Measurements from ENCODE around the gene TMEM60. TPM values are rescaled to one million over a fixed set of nuclear protein-coding genes. Genes with fewer than 3 reads are reported as not detected.

Gene TMEM60
- total and polyA plus RNA-seq, 2 of the 8 experiments (the other 6 are each of a cell fraction or from before 2014, with no cell fraction given), result 22.1 to 29.2 TPM

GRCh38 chr7:77746824-77747165 is 51.4 kb downstream of the TMEM60 start:
- no peaks in the 10 kb centered on the region for H4K20me1 ChIP-seq (replicated peaks in 1 of 2; ENCODE audit: control insufficient read depth in 1 of 2, insufficient read depth in 2 of 2, low read length in 2 of 2)
- no peak overlapping the region for H4K91ac ChIP-seq (replicated peaks; ENCODE audit: insufficient read length, low read length)
- H3K4me3 ChIP-seq (ENCODE audit: extremely low read depth in 1 of 4, insufficient read depth in 2 of 4, low read depth in 3 of 4, low read length in 4 of 4), result no peak overlapping the region
- FAIRE-seq (no peak), DNase-seq (ENCODE audit: low read depth in 1 of 2, low spot score in 2 of 2) (no peak)
- no peak overlapping the region for H4K5ac ChIP-seq (ENCODE audit: insufficient read length, low read depth, low read length)
- H2AFZ ChIP-seq (ENCODE audit: low read length), result no peak overlapping the region
- ChIA-PET CTCF (ENCODE audit: partially characterized antibody) (interaction anchor here (1.1 to 2.5 kb wide), 4 partner anchors 10 to 95 kb away, joined by 3 to 11 read pairs (median 6); no protein-coding TSS in a partner anchor), POLR2A (ENCODE audit: partially characterized antibody) (interaction anchor here (1.1 kb wide), 1 partner anchor 10 kb away, joined by 5 read pairs; no protein-coding TSS in a partner anchor)
- H3K23ac ChIP-seq (ENCODE audit: insufficient read length), result no peak overlapping the region
- H2AK5ac ChIP-seq (ENCODE audit: low read depth, low read length), result no peak overlapping the region
- no peak overlapping the region for H3K18ac ChIP-seq (ENCODE audit: extremely low read depth, low read length)
- H2BK12ac ChIP-seq (ENCODE audit: low read depth, low read length), result no peak overlapping the region
- 87% methylated on average over 2 of the region's 2 CpGs; no CpG with 5 or more reads in 1 of the 2 experiments for WGBS, 2 experiments (ENCODE audit: extremely low coverage in 1 of 2, insufficient coverage in 1 of 2, insufficient read length in 1 of 2, insufficient replicate concordance in 2 of 2, low coverage in 1 of 2, low lambda C conversion rate in 2 of 2, missing lambda C conversion rate in 1 of 2)
- no peak overlapping the region for H3K56ac ChIP-seq (replicated peaks; ENCODE audit: insufficient read length, low read depth, low read length)
- no peak overlapping the region for H3K4ac ChIP-seq (replicated peaks; ENCODE audit: insufficient read length, low read depth, low read length)
- H2BK20ac ChIP-seq (ENCODE audit: low read length), result no peak overlapping the region
- no peak overlapping the region for H4K8ac ChIP-seq (ENCODE audit: extremely low read depth, insufficient read depth, low read length)
- no peaks in the 10 kb centered on the region for H3K4me1 ChIP-seq (replicated peaks in 1 of 4; ENCODE audit: control insufficient read depth in 3 of 4, insufficient read depth in 4 of 4, low read length in 3 of 4)
- no peak overlapping the region for H2BK5ac ChIP-seq (ENCODE audit: low read depth, low read length)
- no peak overlapping the region for H3K4me2 ChIP-seq (ENCODE audit: insufficient read depth in 1 of 2, low read depth in 2 of 2, low read length in 2 of 2)
- H3K23me2 ChIP-seq (ENCODE audit: low read depth, low read length), result no peaks in the 10 kb centered on the region
- H3K9ac ChIP-seq (replicated peaks in 1 of 4; ENCODE audit: extremely low read depth in 1 of 4, low read depth in 3 of 4, low read length in 3 of 4), result no peak overlapping the region
- no peaks in the 10 kb centered on the region for H3K27me3 ChIP-seq (replicated peaks in 1 of 4; ENCODE audit: control insufficient read depth in 3 of 4, extremely low read depth in 1 of 4, insufficient read depth in 3 of 4, low read length in 3 of 4)
- peaks cover 0 to 5% of the 10 kb centered on the region in 2 experiments; a peak in 1 of 4 replicates for H3K79me2 ChIP-seq (ENCODE audit: control insufficient read depth in 1 of 2, insufficient read depth in 2 of 2, low read length in 2 of 2)
- no peak overlapping the region for H2BK15ac ChIP-seq (ENCODE audit: low read length)
- H3K14ac ChIP-seq (ENCODE audit: insufficient read length), result no peak overlapping the region
- no peak overlapping the region for H3K27ac ChIP-seq (ENCODE audit: low read depth, low read length)
- peaks cover 0 to 5% (median under 1%) of the 10 kb centered on the region in 4 experiments; a peak in 2 of 8 replicates for H3K36me3 ChIP-seq (ENCODE audit: control insufficient read depth in 2 of 4, insufficient read depth in 4 of 4, low read length in 3 of 4)
- no peak overlapping the region for H2BK120ac ChIP-seq (replicated peaks; ENCODE audit: low read depth, low read length)
- no peaks in the 10 kb centered on the region; the same call in 1 of the 2 replicates for H3K79me1 ChIP-seq (ENCODE audit: low read depth, low read length)
- H3K9me3 ChIP-seq (ENCODE audit: insufficient read depth in 2 of 2, low read depth in 1 of 2, low read length in 1 of 2), result no peaks in the 10 kb centered on the region
- TF ChIP-seq TBP (IDR thresholded peaks at IDR 0.05; ENCODE audit: low read depth, low read length), result no peak
- no peak for TF ChIP-seq RXRA (IDR thresholded peaks at IDR 0.05; ENCODE audit: insufficient read depth, low read depth, low read length)
- TF ChIP-seq CBX8 (IDR thresholded peaks at IDR 0.05; ENCODE audit: borderline replicate concordance, low read depth, low read length), result no peak
- TF ChIP-seq ASH2L (IDR thresholded peaks at IDR 0.05; ENCODE audit: low read length), result no peak
- no peak for TF ChIP-seq SUZ12 (IDR thresholded peaks at IDR 0.05; ENCODE audit: low read length)
- TF ChIP-seq ATF3 (IDR thresholded peaks at IDR 0.05; ENCODE audit: insufficient read depth, low read depth, low read length), result no peak
- TF ChIP-seq, protein P1, sequence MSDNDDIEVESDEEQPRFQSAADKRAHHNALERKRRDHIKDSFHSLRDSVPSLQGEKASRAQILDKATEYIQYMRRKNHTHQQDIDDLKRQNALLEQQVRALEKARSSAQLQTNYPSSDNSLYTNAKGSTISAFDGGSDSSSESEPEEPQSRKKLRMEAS (IDR thresholded peaks at IDR 0.05), result no peak
- no peak for TF ChIP-seq CREB1 (IDR thresholded peaks at IDR 0.05)
- TF ChIP-seq ATF2 (IDR thresholded peaks at IDR 0.05; ENCODE audit: low read length), result no peak
- TF ChIP-seq RBBP5 (IDR thresholded peaks at IDR 0.05; ENCODE audit: borderline replicate concordance, low read depth, low read length), result no peak
- TF ChIP-seq YY1 (IDR thresholded peaks at IDR 0.05; ENCODE audit: low read depth, low read length), result no peak
- no peak for TF ChIP-seq SIX5 (IDR thresholded peaks at IDR 0.05; ENCODE audit: low read depth, low read length)
